T-helper 1 cell treated with Interleukin-12 subunit alpha and Interleukin-12 subunit beta and Interleukin-4 antibody, amounts not matched to agents 30 ng/mL and 1 ng/mL, for 36 hours (primary cell): ENCODE measurements around the gene GRID1. TPM values are rescaled to one million over a fixed set of nuclear protein-coding genes. Genes with fewer than 3 reads are reported as not detected.

Experiments
- intact Hi-C: fragments of 100-400 bp; cut with micrococcal nuclease; formaldehyde crosslinking; loops from one replicate; pipeline ENCODE4 v1.15.1; 2024
- total RNA-seq: library from RNA; stranded (reverse); gene quantifications from 2 replicates; pipeline ENCODE4 v1.2.3, GENCODE V29; 2022

Gene GRID1
- total RNA-seq, 1 donor from 2014 or later: not detected

GRCh38 chr10:86070278-86070677 is 296.3 kb downstream of the GRID1 start:
- intact Hi-C loops: no loop called here

GRCh38 chr10:86068231-86069054 is 298.2 kb downstream of the GRID1 start:
- intact Hi-C loops: no loop called here

- intact Hi-C loops: no loop called here
Observed at GRCh38 chr10:86067436-86068050, 299.1 kb downstream of the GRID1 start.

GRCh38 chr10:86066696-86067095 is 299.9 kb downstream of the GRID1 start:
- intact Hi-C loops: no loop called here

- intact Hi-C loops: no loop called here
Observed at GRCh38 chr10:86065711-86066251, 300.8 kb downstream of the GRID1 start.

- intact Hi-C loops: no loop called here
Observed at GRCh38 chr10:86064931-86065662, 301.5 kb downstream of the GRID1 start.

- intact Hi-C loops: no loop called here
Observed at GRCh38 chr10:86064219-86064618, 302.4 kb downstream of the GRID1 start.

- intact Hi-C loops: no loop called here
Observed at GRCh38 chr10:86063341-86063740, 303.3 kb downstream of the GRID1 start.

GRCh38 chr10:86062647-86063145 is 303.9 kb downstream of the GRID1 start:
- intact Hi-C loops: no loop called here

GRCh38 chr10:86062198-86062550 is 304.4 kb downstream of the GRID1 start:
- intact Hi-C loops: no loop called here

GRCh38 chr10:86061278-86062197 is 305.1 kb downstream of the GRID1 start:
- intact Hi-C loops: no loop called here

- intact Hi-C loops: no loop called here
Observed at GRCh38 chr10:86060386-86061277, 306.0 kb downstream of the GRID1 start.

GRCh38 chr10:86059892-86060291 is 306.7 kb downstream of the GRID1 start:
- intact Hi-C loops: no loop called here

GRCh38 chr10:86058964-86059363 is 307.6 kb downstream of the GRID1 start:
- intact Hi-C loops: no loop called here

GRCh38 chr10:86057708-86058107 is 308.9 kb downstream of the GRID1 start:
- intact Hi-C loops: no loop called here

GRCh38 chr10:86056672-86057071 is 309.9 kb downstream of the GRID1 start:
- intact Hi-C loops: no loop called here

- intact Hi-C loops: no loop called here
Observed at GRCh38 chr10:86055928-86056327, 310.7 kb downstream of the GRID1 start.

- intact Hi-C loops: no loop called here
Observed at GRCh38 chr10:86053675-86054074, 312.9 kb downstream of the GRID1 start.

GRCh38 chr10:86051586-86051985 is 315.0 kb downstream of the GRID1 start:
- intact Hi-C loops: no loop called here

GRCh38 chr10:86049442-86049841 is 317.2 kb downstream of the GRID1 start:
- intact Hi-C loops: no loop called here
